ENCODE data around the gene SAFB. TPM values are rescaled to one million over a fixed set of nuclear protein-coding genes. Genes with fewer than 3 reads are reported as not detected.

The SAFB gene
- total and polyA plus RNA-seq, 7 donors, result 51.3 to 88.9 (median 62.1) TPM

- Histone ChIP-seq H3K36me3 (ENCODE audit: insufficient read depth in 1 of 2, low read depth in 1 of 2) (peaks cover 9 to 93% of the 10 kb centered on the region in 2 donors), H3K27me3 (ENCODE audit: insufficient read depth in 3 of 3, low read length in 2 of 3) (no peaks in the 10 kb centered on the region), H3K4me3 (no peak overlapping the region), H3K9me3 (no peaks in the 10 kb centered on the region), H3K27ac (no peak overlapping the region), H3K4me1 (no peaks in the 10 kb centered on the region)
- 85 to 90% (median 85%) methylated on average over 4 of the region's 4 CpGs for WGBS, 3 donors
- intact Hi-C loops (cut with DNase I), result no loop called here
- no peak for ATAC-seq
- no peak for DNase-seq
- TF ChIP-seq CTCF (IDR thresholded peaks at IDR 0.05), result no peak
Observed at GRCh38 chr19:5646703-5647102, 23.8 kb downstream of the SAFB start.

GRCh38 chr19:5648464-5648863 is 25.6 kb downstream of the SAFB start:
- Histone ChIP-seq H3K4me3 (no peak overlapping the region), H3K9me3 (no peaks in the 10 kb centered on the region), H3K4me1 (no peaks in the 10 kb centered on the region), H3K36me3 (ENCODE audit: insufficient read depth in 1 of 2, low read depth in 1 of 2) (peaks cover 7 to 93% of the 10 kb centered on the region in 2 donors), H3K27me3 (ENCODE audit: insufficient read depth in 3 of 3, low read length in 2 of 3) (no peaks in the 10 kb centered on the region), H3K27ac (no peak overlapping the region)
- no peak for TF ChIP-seq CTCF (IDR thresholded peaks at IDR 0.05)
- 91 to 95% (median 94%) methylated on average over 9 to 11 of the region's 11 CpGs for WGBS, 3 donors
- no peak for DNase-seq
- no peak for ATAC-seq
- intact Hi-C loops (cut with DNase I), result no loop called here

- Histone ChIP-seq H3K9me3 (no peaks in the 10 kb centered on the region), H3K4me3 (no peak overlapping the region), H3K36me3 (ENCODE audit: insufficient read depth in 1 of 2, low read depth in 1 of 2) (peaks cover 10 to 93% of the 10 kb centered on the region in 2 donors), H3K27ac (no peak overlapping the region), H3K27me3 (ENCODE audit: insufficient read depth in 3 of 3, low read length in 2 of 3) (no peaks in the 10 kb centered on the region), H3K4me1 (no peaks in the 10 kb centered on the region)
- DNase-seq (no peak), ATAC-seq (peak in 1 of 4 donors; percentile 26)
- 94 to 98% (median 96%) methylated on average over 3 to 5 of the region's 5 CpGs for WGBS, 3 donors
- intact Hi-C loops (cut with DNase I), result no loop called here
- TF ChIP-seq CTCF (IDR thresholded peaks at IDR 0.05), result no peak
Observed at GRCh38 chr19:5651361-5651760, 28.5 kb downstream of the SAFB start.

DNA sequence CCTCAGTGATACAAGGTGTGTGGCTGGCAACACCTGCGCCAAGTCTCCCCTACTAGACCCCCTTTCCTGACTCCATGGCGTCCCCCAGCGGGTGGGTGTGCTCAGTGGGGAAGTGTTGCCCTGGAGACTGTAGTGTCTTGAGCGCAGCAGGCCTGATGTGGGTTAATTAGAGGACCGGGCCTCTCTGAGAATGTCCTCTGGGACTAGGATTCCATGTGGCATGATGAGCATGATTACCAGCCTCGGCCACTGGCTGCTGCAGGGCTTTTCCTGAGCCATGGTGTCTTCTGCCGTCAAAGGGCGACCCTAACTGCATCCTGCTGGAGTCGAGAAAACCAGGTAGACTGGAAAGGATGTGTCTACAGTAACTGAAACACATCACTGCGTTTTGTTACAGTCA is 29.4 kb downstream of the SAFB start:
- WGBS, 3 donors, result 85 to 91% (median 88%) methylated on average over 10 of the region's 10 CpGs
- Histone ChIP-seq H3K9me3 (no peaks in the 10 kb centered on the region), H3K27ac (no peak overlapping the region), H3K4me1 (no peaks in the 10 kb centered on the region), H3K27me3 (ENCODE audit: insufficient read depth in 3 of 3, low read length in 2 of 3) (no peaks in the 10 kb centered on the region), H3K4me3 (no peak overlapping the region), H3K36me3 (ENCODE audit: insufficient read depth in 1 of 2, low read depth in 1 of 2) (peaks cover 10 to 93% of the 10 kb centered on the region in 2 donors)
- intact Hi-C loops (cut with DNase I), result no loop called here
- TF ChIP-seq CTCF (IDR thresholded peaks at IDR 0.05), result no peak
- no peak for DNase-seq
- no peak for ATAC-seq

DNA sequence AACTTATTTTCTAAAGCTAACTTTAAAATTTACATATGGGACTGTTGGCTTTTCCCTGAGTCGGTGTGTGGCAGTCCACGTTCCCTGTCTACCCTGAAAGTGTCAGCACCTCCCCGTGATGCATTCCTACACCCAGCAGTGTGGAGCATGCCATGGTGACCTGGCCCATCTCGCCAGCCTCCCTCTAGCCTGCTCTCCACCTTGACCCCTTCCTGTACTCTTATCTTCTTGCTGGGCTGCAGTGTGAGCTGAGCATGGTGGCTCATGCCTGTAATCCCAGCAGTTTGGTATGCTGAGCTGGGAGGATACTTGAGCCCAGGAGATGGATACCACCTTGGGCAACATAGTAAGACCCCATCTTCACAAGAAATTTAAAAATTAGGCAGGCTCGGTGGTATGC is 32.0 kb downstream of the SAFB start:
- Histone ChIP-seq H3K27ac (no peak overlapping the region), H3K4me1 (no peaks in the 10 kb centered on the region), H3K9me3 (no peaks in the 10 kb centered on the region), H3K4me3 (no peak overlapping the region), H3K27me3 (ENCODE audit: insufficient read depth in 3 of 3, low read length in 2 of 3) (no peaks in the 10 kb centered on the region), H3K36me3 (ENCODE audit: insufficient read depth in 1 of 2, low read depth in 1 of 2) (peaks cover 10 to 100% of the 10 kb centered on the region in 2 donors)
- no peak for DNase-seq
- 88 to 94% (median 91%) methylated on average over 5 of the region's 5 CpGs for WGBS, 3 donors
- no peak for TF ChIP-seq CTCF (IDR thresholded peaks at IDR 0.05)
- intact Hi-C loops (cut with DNase I), result loop anchor here in 1 of 2 donors (5.0 kb wide), 1 partner anchor 43 kb away; no protein-coding TSS in a partner anchor
- ATAC-seq, result no peak

Data from psoas muscle (tissue), 8 donors.